H1 (cell line): ENCODE results near the gene SPARC. TPM values are rescaled to one million over a fixed set of nuclear protein-coding genes. Genes with fewer than 3 reads are reported as not detected.
A peak's percentile ranks its signal among the peaks of the same experiment; 100 is the strongest.

Source experiments
- CTCF ChIA-PET: fragments of 300-600 bp; sonication (Branson Sonifier 250); formaldehyde crosslinking; loops from one replicate; lab custom pipeline; 2021; ENCODE audit not compliant: partially characterized antibody; lab: Charles Lee
- POLR2A ChIA-PET: fragments of 300-600 bp; sonication (Branson Sonifier 250); formaldehyde crosslinking; loops from one replicate; lab custom pipeline; 2021; ENCODE audit warnings: inconsistent platforms; ENCODE audit not compliant: partially characterized antibody; lab: Charles Lee
- DNase-seq, 2 experiments: peaks; one replicate each; pipeline versions ENCODE4 v3.0.0 to v3.0.0-alpha.2; 2010 to 2022; ENCODE audit warnings: low spot score in 2 of 2, low read depth in 1 of 2, mixed read lengths in 1 of 2
- FAIRE-seq: peaks from 2 replicates; lab custom pipeline; 2011; peaks lifted over from hg19 to GRCh38; lab: Jason Lieb, UNC
- H2AFZ ChIP-seq: 2 replicates; pipeline ENCODE4 v1.8.1; 2012; ENCODE audit warnings: low read length, inconsistent platforms
- H2AK5ac ChIP-seq: 2 replicates; pipeline ENCODE4 v1.6.1; 2013; ENCODE audit warnings: low read depth, low read length
- H2BK120ac ChIP-seq: replicated peaks from 2 replicates; pipeline ENCODE3; 2013; ENCODE audit warnings: low read depth, low read length, inconsistent platforms
- H2BK12ac ChIP-seq: 2 replicates; pipeline ENCODE4 v1.6.1; 2013; ENCODE audit warnings: low read depth, low read length
- H2BK15ac ChIP-seq: 2 replicates; pipeline ENCODE4 v1.6.1; 2013; ENCODE audit warnings: low read length
- H2BK20ac ChIP-seq: 2 replicates; pipeline ENCODE4 v1.6.1; 2013; ENCODE audit warnings: low read length
- H2BK5ac ChIP-seq: 2 replicates; pipeline ENCODE4 v1.6.1; 2013; ENCODE audit warnings: low read depth, low read length
- H3K14ac ChIP-seq: 2 replicates; pipeline ENCODE4 v1.6.1; 2013; ENCODE audit warnings: inconsistent platforms; ENCODE audit not compliant: insufficient read length
- H3K18ac ChIP-seq: 2 replicates; pipeline ENCODE4 v1.6.1; 2013; ENCODE audit warnings: low read length; ENCODE audit errors: extremely low read depth
- H3K23ac ChIP-seq: 2 replicates; pipeline ENCODE4 v1.6.1; 2013; ENCODE audit warnings: inconsistent platforms; ENCODE audit not compliant: insufficient read length
- H3K23me2 ChIP-seq: 2 replicates; pipeline ENCODE4 v1.6.1; 2013; ENCODE audit warnings: low read depth, low read length
- H3K27ac ChIP-seq: 2 replicates; pipeline ENCODE4 v1.6.1; 2011; ENCODE audit warnings: low read depth, low read length, inconsistent platforms
- H3K27me3 ChIP-seq, 4 experiments: replicated peaks in 1 of 4; 1 replicate in 1 of 4; 2 replicates in 3 of 4; pipeline versions ENCODE4 v1.6.1 to v1.8.1; 2011 to 2013; ENCODE audit warnings: low read length in 3 of 4, mild to moderate bottlenecking in 3 of 4, inconsistent platforms in 2 of 4, mixed read lengths in 2 of 4, moderate library complexity in 1 of 4; ENCODE audit not compliant: control insufficient read depth in 3 of 4, insufficient read depth in 3 of 4; ENCODE audit errors: extremely low read depth in 1 of 4
- H3K36me3 ChIP-seq, 4 experiments: 2 replicates each; pipeline versions ENCODE4 v1.6.1 to v1.8.1; 2011 to 2013; ENCODE audit warnings: mild to moderate bottlenecking in 4 of 4, low read length in 3 of 4, moderate library complexity in 2 of 4, control low read depth in 1 of 4, inconsistent platforms in 1 of 4; ENCODE audit not compliant: insufficient read depth in 4 of 4, control insufficient read depth in 2 of 4
- H3K4ac ChIP-seq: replicated peaks from 2 replicates; pipeline ENCODE3; 2013; ENCODE audit warnings: low read length, low read depth, mixed read lengths, inconsistent platforms; ENCODE audit not compliant: insufficient read length
- H3K4me1 ChIP-seq, 4 experiments: replicated peaks in 1 of 4; 1 replicate in 1 of 4; 2 replicates in 3 of 4; pipeline versions ENCODE4 v1.6.1 to v1.8.1; 2011 to 2013; ENCODE audit warnings: low read length in 3 of 4, inconsistent platforms in 2 of 4, mixed read lengths in 1 of 4; ENCODE audit not compliant: insufficient read depth in 4 of 4, control insufficient read depth in 3 of 4
- H3K4me2 ChIP-seq, 2 experiments: 2 replicates each; pipeline versions ENCODE4 v1.6.1 to v1.8.1; 2011 to 2013; ENCODE audit warnings: low read depth in 2 of 2, low read length in 2 of 2, control low read depth in 1 of 2, inconsistent platforms in 1 of 2, mild to moderate bottlenecking in 1 of 2; ENCODE audit not compliant: insufficient read depth in 1 of 2
- H3K4me3 ChIP-seq, 4 experiments: fragments of 200-600, 300-600 bp in 1 of 4; sonication (generic), shearing (Covaris generic), sonication (Bioruptor Twin) in 1 of 4; 2 replicates each; pipeline versions ENCODE4 v1.5.1 to v1.8.1; 2011 to 2016; ENCODE audit warnings: low read length in 4 of 4, low read depth in 3 of 4, control low read depth in 2 of 4, inconsistent platforms in 2 of 4, mild to moderate bottlenecking in 2 of 4, mixed read lengths in 1 of 4, moderate library complexity in 1 of 4; ENCODE audit not compliant: insufficient read depth in 2 of 4; ENCODE audit errors: extremely low read depth in 1 of 4
- H3K56ac ChIP-seq: replicated peaks from 2 replicates; pipeline ENCODE3; 2013; ENCODE audit warnings: low read depth, mild to moderate bottlenecking, mixed read lengths, low read length, inconsistent platforms; ENCODE audit not compliant: insufficient read length
- H3K79me1 ChIP-seq: 2 replicates; pipeline ENCODE4 v1.6.1; 2013; ENCODE audit warnings: low read depth, low read length, control low read depth
- H3K79me2 ChIP-seq, 2 experiments: 2 replicates each; pipeline versions ENCODE4 v1.6.1 to v1.8.1; 2012 to 2013; ENCODE audit warnings: low read length in 2 of 2, mild to moderate bottlenecking in 2 of 2, inconsistent platforms in 1 of 2; ENCODE audit not compliant: insufficient read depth in 2 of 2, control insufficient read depth in 1 of 2
- H3K9ac ChIP-seq, 4 experiments: replicated peaks in 1 of 4; 1 replicate in 1 of 4; 2 replicates in 3 of 4; pipeline versions ENCODE4 v1.6.1 to v1.8.1; 2011 to 2013; ENCODE audit warnings: low read depth in 3 of 4, low read length in 3 of 4, control low read depth in 2 of 4, mild to moderate bottlenecking in 2 of 4, moderate library complexity in 2 of 4, inconsistent platforms in 1 of 4; ENCODE audit errors: extremely low read depth in 1 of 4
- H3K9me3 ChIP-seq, 2 experiments: 2 replicates each; pipeline versions ENCODE4 v1.6.1 to v1.8.1; 2012 to 2013; ENCODE audit warnings: mild to moderate bottlenecking in 2 of 2, moderate library complexity in 2 of 2, control low read depth in 1 of 2, inconsistent platforms in 1 of 2, low read depth in 1 of 2, low read length in 1 of 2, mixed read lengths in 1 of 2; ENCODE audit not compliant: insufficient read depth in 2 of 2
- H4K20me1 ChIP-seq, 2 experiments: replicated peaks in 1 of 2; 2 replicates each; pipeline versions ENCODE3 to v1.8.1; 2011 to 2013; ENCODE audit warnings: inconsistent platforms in 2 of 2, low read length in 2 of 2, mild to moderate bottlenecking in 1 of 2; ENCODE audit not compliant: insufficient read depth in 2 of 2, control insufficient read depth in 1 of 2
- H4K5ac ChIP-seq: 2 replicates; pipeline ENCODE4 v1.6.1; 2013; ENCODE audit warnings: low read length, low read depth, mixed read lengths, inconsistent platforms; ENCODE audit not compliant: insufficient read length
- H4K8ac ChIP-seq: 2 replicates; pipeline ENCODE4 v1.8.0; 2013; ENCODE audit warnings: mild to moderate bottlenecking, moderate library complexity, low read length, inconsistent platforms; ENCODE audit not compliant: insufficient read depth; ENCODE audit errors: extremely low read depth
- H4K91ac ChIP-seq: replicated peaks from 2 replicates; pipeline ENCODE3; 2013; ENCODE audit warnings: low read length, mixed read lengths, inconsistent platforms; ENCODE audit not compliant: insufficient read length
- ASH2L ChIP-seq: fragments of 200-600, 300-600 bp; sonication (generic); IDR thresholded peaks from one replicate; pipeline ENCODE4 v1.7.1; 2017; ENCODE audit warnings: low read length
- CEBPB ChIP-seq: IDR thresholded peaks from 2 replicates; pipeline ENCODE4 v1.6.1; 2012; ENCODE audit warnings: low read depth, low read length
- CHD2 ChIP-seq: IDR thresholded peaks from 2 replicates; pipeline ENCODE4 v1.6.1; 2012; ENCODE audit warnings: low read length, improper control_type of control experiment
- CREB1 ChIP-seq: IDR thresholded peaks from 2 replicates; pipeline ENCODE4 v1.6.1; 2012; ENCODE audit warnings: inconsistent platforms
- JUND ChIP-seq: IDR thresholded peaks from 2 replicates; pipeline ENCODE4 v1.6.1; 2011; ENCODE audit warnings: mild to moderate bottlenecking, improper control_type of control experiment, low read length
- RBBP5 ChIP-seq: IDR thresholded peaks from 2 replicates; pipeline ENCODE4 v1.7.1; 2012; ENCODE audit warnings: low read depth, mild to moderate bottlenecking, inconsistent platforms, low read length, moderate library complexity, borderline replicate concordance
- RFX5 ChIP-seq: IDR thresholded peaks from 2 replicates; pipeline ENCODE4 v1.6.1; 2011; ENCODE audit warnings: low read depth, low read length, improper control_type of control experiment, borderline replicate concordance
- SRF ChIP-seq: IDR thresholded peaks from 2 replicates; pipeline ENCODE4 v1.6.1; 2011; ENCODE audit warnings: mild to moderate bottlenecking, low read depth, low read length, moderate library complexity
- TAF7 ChIP-seq: optimal IDR thresholded peaks from 2 replicates; pipeline ENCODE3; 2011; ENCODE audit warnings: low read depth, mild to moderate bottlenecking, inconsistent platforms, low read length, moderate library complexity, borderline replicate concordance
- USF2 ChIP-seq: IDR thresholded peaks from 2 replicates; pipeline ENCODE4 v1.6.1; 2011; ENCODE audit warnings: low read length, improper control_type of control experiment
- WGBS, 2 experiments: shearing (Covaris generic) in 1 of 2; methylation state at CpG; one replicate each; pipeline versions ENCODE4 v1.1.6 to v1.1.7; 2013 to 2015; ENCODE audit warnings: low lambda C conversion rate in 2 of 2, mixed read lengths in 2 of 2, inconsistent platforms in 1 of 2, low coverage in 1 of 2, missing lambda C conversion rate in 1 of 2; ENCODE audit not compliant: insufficient replicate concordance in 2 of 2, insufficient coverage in 1 of 2, insufficient read length in 1 of 2; ENCODE audit errors: extremely low coverage in 1 of 2, missing lambda C conversion rate in 1 of 2; 5-methylcytosine and 5-hydroxymethylcytosine counted together
- polyA plus RNA-seq, 7 experiments: library from polyadenylated mRNA; depleted of rRNA in 3 of 7; stranded (reverse) in 5 of 7; unstranded in 2 of 7; fragments of >200 nt in 5 of 7; fragments of 200-250 nt in 2 of 7; gene quantifications; 1 replicate in 5 of 7; 2 replicates in 1 of 7; 4 replicates in 1 of 7; pipeline versions ENCODE4 v1.2.1 to v1.2.3, GENCODE V29; 2011 to 2013; ENCODE audit warnings: missing spikeins in 2 of 7, mixed read lengths in 2 of 7
- total RNA-seq: library from RNA; stranded (reverse); fragmentation: NEBNext Ultra II Directional; extraction: Animal tissue kit (Norgen Biotek cat#: 25700); gene quantifications from 2 replicates; pipeline ENCODE4 v1.2.1, GENCODE V29; 2021
- TF ChIP-seq, protein P1 (sequence below): IDR thresholded peaks from 2 replicates; pipeline ENCODE4 v1.6.1; 2012; ENCODE audit warnings: inconsistent platforms
- TF ChIP-seq, protein P2 (sequence below): IDR thresholded peaks from 2 replicates; pipeline ENCODE4 v1.6.1; 2011; ENCODE audit warnings: low read depth, mild to moderate bottlenecking, low read length; ENCODE audit not compliant: insufficient read depth

Gene SPARC
- total and polyA plus RNA-seq, 2 of the 8 experiments (the other 6 are each of a cell fraction or from before 2014, with no cell fraction given), result 375 to 438 TPM

DNA sequence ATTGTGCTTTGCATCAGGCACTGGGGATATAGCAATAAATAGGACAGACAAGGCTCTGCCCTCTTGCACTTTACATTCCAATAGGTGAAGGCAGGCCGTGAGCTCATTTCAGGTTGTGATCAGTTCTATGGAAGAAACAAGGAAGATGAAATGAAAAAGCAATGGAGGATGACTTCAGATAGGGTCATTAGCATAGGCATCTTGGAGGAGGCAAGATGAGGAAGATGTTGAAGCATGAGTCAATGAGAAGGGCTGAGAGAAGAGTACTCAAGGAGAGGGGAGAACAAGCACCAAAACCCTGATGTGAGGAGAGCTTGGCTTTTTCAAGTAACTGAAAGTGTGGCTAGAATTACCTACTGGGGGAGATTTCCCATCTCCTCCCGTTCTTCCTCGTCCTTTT, 5.0 kb upstream of the SPARC start:
- FAIRE-seq, result no peak
- no peak for TF ChIP-seq JUND
- no peak for TF ChIP-seq USF2
- no peak for TF ChIP-seq CREB1
- no peak for TF ChIP-seq SRF
- TF ChIP-seq, protein P1, sequence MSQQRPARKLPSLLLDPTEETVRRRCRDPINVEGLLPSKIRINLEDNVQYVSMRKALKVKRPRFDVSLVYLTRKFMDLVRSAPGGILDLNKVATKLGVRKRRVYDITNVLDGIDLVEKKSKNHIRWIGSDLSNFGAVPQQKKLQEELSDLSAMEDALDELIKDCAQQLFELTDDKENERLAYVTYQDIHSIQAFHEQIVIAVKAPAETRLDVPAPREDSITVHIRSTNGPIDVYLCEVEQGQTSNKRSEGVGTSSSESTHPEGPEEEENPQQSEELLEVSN, result no peak
- no peak for TF ChIP-seq TAF7
- no peak for TF ChIP-seq CHD2
- TF ChIP-seq, protein P2, sequence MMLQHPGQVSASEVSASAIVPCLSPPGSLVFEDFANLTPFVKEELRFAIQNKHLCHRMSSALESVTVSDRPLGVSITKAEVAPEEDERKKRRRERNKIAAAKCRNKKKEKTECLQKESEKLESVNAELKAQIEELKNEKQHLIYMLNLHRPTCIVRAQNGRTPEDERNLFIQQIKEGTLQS, result no peak
- TF ChIP-seq CEBPB, result no peak
- no peak for TF ChIP-seq RFX5
- no peak for TF ChIP-seq ASH2L
- TF ChIP-seq RBBP5, result no peak

More for the DNA sequence above, 5.0 kb upstream of the SPARC start:
- Histone ChIP-seq H3K18ac (no peak overlapping the region), H3K79me2 (no peaks in the 10 kb centered on the region), H3K27ac (no peak overlapping the region), H4K20me1 (no peaks in the 10 kb centered on the region), H2AK5ac (no peak overlapping the region), H4K8ac (no peak overlapping the region), H3K9me3 (no peaks in the 10 kb centered on the region), H3K79me1 (no peaks in the 10 kb centered on the region), H3K27me3 (no peaks in the 10 kb centered on the region), H3K36me3 (no peaks in the 10 kb centered on the region), H2AFZ (0 out of 2 replicates have a peak overlapping the region, but pooled peaks have one; percentile 60), H4K5ac (no peak overlapping the region), H2BK15ac (no peak overlapping the region), H3K23me2 (peaks cover under 1% of the 10 kb centered on the region; the same call in 1 of the 2 replicates), H3K14ac (no peak overlapping the region), H2BK120ac (no peak overlapping the region), H3K9ac (no peak overlapping the region), H3K4ac (no peak overlapping the region), H2BK12ac (no peak overlapping the region), H2BK5ac (no peak overlapping the region), H2BK20ac (no peak overlapping the region), H4K91ac (no peak overlapping the region), H3K23ac (no peak overlapping the region), H3K4me2 (no peak overlapping the region), H3K4me3 (no peak overlapping the region), H3K56ac (no peak overlapping the region), H3K4me1 (peaks cover 5 to 8% (median 6%) of the 10 kb centered on the region in 4 experiments)
- 88% methylated on average over 3 of the region's 3 CpGs; no CpG with 5 or more reads in 1 of the 2 experiments for WGBS, 2 experiments
- CTCF ChIA-PET, result interaction anchor here (1.0 to 1.8 kb wide), 5 partner anchors 9 to 145 kb away, joined by 3 to 5 read pairs (median 3); no protein-coding TSS in a partner anchor
- DNase-seq, result no peak
- POLR2A ChIA-PET, result interaction anchor here (1.1 to 2.3 kb wide), 2 partner anchors 47 to 79 kb away, joined by 3 to 7 read pairs; partner anchors contain the start of gene G3BP1
